SU-DHL-6 (cell line): ENCODE measurements around the gene CD3G.

Experiments used
- H2AFZ ChIP-seq: fragments of 200-600 bp; sonication (generic); 2 replicates; pipeline ENCODE4 v1.6.1; 2014; ENCODE audit warnings: low read depth, mild to moderate bottlenecking, moderate library complexity, mixed read lengths, antibody characterized with exemption, low read length; ENCODE audit not compliant: severe bottlenecking
- H3F3A ChIP-seq: fragments of 200-600 bp; shearing (Covaris generic); 2 replicates; pipeline ENCODE4 v1.6.0; 2016; ENCODE audit warnings: antibody characterized with exemption, mild to moderate bottlenecking; ENCODE audit not compliant: insufficient read depth
- H3K27ac ChIP-seq: fragments of 200-600 bp; sonication (generic); 2 replicates; pipeline ENCODE4 v1.5.1; 2016; ENCODE audit warnings: low read depth, mild to moderate bottlenecking, low read length, moderate library complexity, mixed read lengths
- H3K27me3 ChIP-seq: fragments of 200-600 bp; sonication (generic), shearing (Covaris generic); 2 replicates; pipeline ENCODE4 v1.6.0; 2014; ENCODE audit warnings: mild to moderate bottlenecking, low read length
- H3K36me3 ChIP-seq: fragments of 200-600 bp; sonication (generic); 2 replicates; pipeline ENCODE4 v1.6.1; 2014; ENCODE audit warnings: mild to moderate bottlenecking, low read length, mixed read lengths
- H3K4me2 ChIP-seq: fragments of 300-600, 200-600 bp; shearing (Covaris generic), sonication (generic); 2 replicates; pipeline ENCODE4 v1.6.0; 2014; ENCODE audit warnings: low read length, low read depth, mild to moderate bottlenecking; ENCODE audit not compliant: poor library complexity, severe bottlenecking
- H3K4me3 ChIP-seq: fragments of 200-600 bp; sonication (generic); 2 replicates; pipeline ENCODE4 v1.5.1; 2014; ENCODE audit warnings: antibody characterized with exemption, low read length, mild to moderate bottlenecking, mixed read lengths; ENCODE audit not compliant: insufficient read depth, poor library complexity, severe bottlenecking
- H3K79me2 ChIP-seq: fragments of 200-600 bp; sonication (generic); 2 replicates; pipeline ENCODE4 v1.6.1; 2014; ENCODE audit warnings: mild to moderate bottlenecking, low read length, moderate library complexity; ENCODE audit not compliant: insufficient read depth
- H3K9ac ChIP-seq: fragments of 200-600 bp; sonication (generic); 2 replicates; pipeline ENCODE4 v1.7.0; 2014; ENCODE audit warnings: mild to moderate bottlenecking, low read length
- H3K9me2 ChIP-seq: fragments of 200-600 bp; sonication (generic); replicated peaks from 2 replicates; pipeline ENCODE4 v1.6.1; 2014; ENCODE audit warnings: low read length; ENCODE audit not compliant: insufficient read depth
- H3K9me3 ChIP-seq: fragments of 200-600 bp; sonication (generic); 2 replicates; pipeline ENCODE4 v1.6.1; 2014; ENCODE audit warnings: low read length, mixed read lengths; ENCODE audit not compliant: insufficient read depth
- H4K20me1 ChIP-seq: fragments of 200-600 bp; sonication (generic); 2 replicates; pipeline ENCODE4 v1.6.1; 2014; ENCODE audit warnings: low read depth, mild to moderate bottlenecking, antibody characterized with exemption, low read length, moderate library complexity, mixed read lengths
- EZH2phosphoT487 ChIP-seq: fragments of 200-600 bp; sonication (generic), shearing (Covaris generic); conservative IDR thresholded peaks from 2 replicates; pipeline ENCODE4 v1.6.1; 2018; ENCODE audit warnings: mild to moderate bottlenecking, antibody characterized with exemption, low read length, moderate library complexity, mixed read lengths
- TF ChIP-seq, protein P1 (sequence below): fragments of 200-600 bp; sonication (generic); IDR thresholded peaks from one replicate; pipeline ENCODE4 v1.5.1; 2017; ENCODE audit warnings: antibody characterized with exemption, mild to moderate bottlenecking, low read length, moderate library complexity; ENCODE audit not compliant: insufficient read depth, poor library complexity, severe bottlenecking

CD3G gene

DNA sequence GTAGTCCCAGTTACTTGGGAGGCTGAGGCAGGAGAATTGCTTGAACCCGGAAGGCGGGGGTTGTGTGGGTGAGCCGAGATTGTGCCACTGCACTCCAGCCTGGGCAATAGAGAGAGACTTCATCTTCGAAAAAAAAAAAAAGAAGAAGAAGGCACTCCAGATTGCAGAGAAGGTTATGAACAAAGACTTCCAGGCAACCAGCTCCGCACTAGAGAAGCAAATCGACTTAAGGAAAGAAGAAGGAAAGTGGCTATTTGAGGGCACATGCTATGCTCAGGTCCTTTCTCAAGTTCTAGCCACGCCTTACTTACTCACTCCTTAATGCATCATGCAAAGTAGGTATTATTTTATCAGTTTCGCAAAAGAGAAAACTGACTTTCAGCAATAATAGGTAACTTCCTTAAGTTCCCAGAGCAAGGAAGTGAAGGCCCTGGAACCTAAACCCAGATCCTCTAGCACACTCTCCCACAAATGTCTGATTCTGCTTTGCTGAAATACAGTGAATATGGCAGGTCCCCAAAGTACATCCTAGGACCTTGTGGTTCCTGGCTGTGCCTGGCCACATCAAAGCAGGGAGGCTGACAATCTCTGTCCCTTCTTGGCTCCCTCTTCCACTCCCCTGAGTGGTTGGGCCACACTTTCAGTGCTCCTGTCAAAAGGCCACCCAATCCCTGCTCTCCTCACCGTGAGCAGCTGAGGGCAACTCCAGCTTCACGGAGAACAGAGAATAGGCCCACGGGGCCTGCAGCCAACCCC, 25.4 kb upstream of the CD3G start:
- Histone ChIP-seq H4K20me1 (no peaks in the 10 kb centered on the region), H3F3A (0 out of 2 replicates have a peak, but pooled peaks cover 5% of the 10 kb centered on the region), H3K27me3 (no peaks in the 10 kb centered on the region), H3K27ac (no peak overlapping the region), H3K4me2 (no peak overlapping the region), H2AFZ (no peak overlapping the region), H3K9ac (no peak overlapping the region), H3K9me2 (no peaks in the 10 kb centered on the region), H3K36me3 (no peaks in the 10 kb centered on the region), H3K4me3 (no peak overlapping the region), H3K9me3 (no peaks in the 10 kb centered on the region), H3K79me2 (no peaks in the 10 kb centered on the region)
- no peak for TF ChIP-seq EZH2phosphoT487
- TF ChIP-seq, protein P1, sequence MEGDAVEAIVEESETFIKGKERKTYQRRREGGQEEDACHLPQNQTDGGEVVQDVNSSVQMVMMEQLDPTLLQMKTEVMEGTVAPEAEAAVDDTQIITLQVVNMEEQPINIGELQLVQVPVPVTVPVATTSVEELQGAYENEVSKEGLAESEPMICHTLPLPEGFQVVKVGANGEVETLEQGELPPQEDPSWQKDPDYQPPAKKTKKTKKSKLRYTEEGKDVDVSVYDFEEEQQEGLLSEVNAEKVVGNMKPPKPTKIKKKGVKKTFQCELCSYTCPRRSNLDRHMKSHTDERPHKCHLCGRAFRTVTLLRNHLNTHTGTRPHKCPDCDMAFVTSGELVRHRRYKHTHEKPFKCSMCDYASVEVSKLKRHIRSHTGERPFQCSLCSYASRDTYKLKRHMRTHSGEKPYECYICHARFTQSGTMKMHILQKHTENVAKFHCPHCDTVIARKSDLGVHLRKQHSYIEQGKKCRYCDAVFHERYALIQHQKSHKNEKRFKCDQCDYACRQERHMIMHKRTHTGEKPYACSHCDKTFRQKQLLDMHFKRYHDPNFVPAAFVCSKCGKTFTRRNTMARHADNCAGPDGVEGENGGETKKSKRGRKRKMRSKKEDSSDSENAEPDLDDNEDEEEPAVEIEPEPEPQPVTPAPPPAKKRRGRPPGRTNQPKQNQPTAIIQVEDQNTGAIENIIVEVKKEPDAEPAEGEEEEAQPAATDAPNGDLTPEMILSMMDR: no peak

GRCh38 chr11:118319337-118319707, 24.8 kb upstream of the CD3G start:
- Histone ChIP-seq H3K27ac (no peak overlapping the region), H3K4me3 (no peak overlapping the region), H4K20me1 (no peaks in the 10 kb centered on the region), H3K9me3 (no peaks in the 10 kb centered on the region), H3K9me2 (no peaks in the 10 kb centered on the region), H3K79me2 (no peaks in the 10 kb centered on the region), H3K27me3 (no peaks in the 10 kb centered on the region), H3K9ac (no peak overlapping the region), H3K36me3 (no peaks in the 10 kb centered on the region), H3F3A (0 out of 2 replicates have a peak, but pooled peaks cover 5% of the 10 kb centered on the region), H2AFZ (no peak overlapping the region), H3K4me2 (no peak overlapping the region)
- TF ChIP-seq EZH2phosphoT487: no peak
- TF ChIP-seq, protein P1: no peak

DNA sequence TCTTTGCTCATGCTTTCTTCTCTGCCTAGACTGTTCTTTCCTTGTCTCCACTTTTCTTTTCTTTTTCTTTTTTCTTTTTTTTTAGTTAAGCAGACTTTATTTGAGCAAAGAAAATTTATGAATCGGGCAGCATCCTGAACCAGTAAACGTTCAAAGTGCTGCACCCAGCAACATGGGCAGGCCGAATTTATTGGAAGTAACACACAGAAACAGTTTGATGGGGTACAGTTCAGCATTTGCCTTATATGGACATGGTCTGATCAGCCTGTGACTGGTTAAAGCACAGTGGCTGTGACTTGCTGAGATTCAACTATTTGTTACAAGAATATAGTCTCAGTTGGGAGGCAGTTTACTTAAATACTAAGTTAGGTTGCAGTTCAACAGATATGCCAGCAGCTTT, 23.6 kb upstream of the CD3G start:
- TF ChIP-seq, protein P1: no peak
- TF ChIP-seq EZH2phosphoT487: no peak
- Histone ChIP-seq H3K9me2 (no peaks in the 10 kb centered on the region), H3K4me3 (no peak overlapping the region), H3K36me3 (no peaks in the 10 kb centered on the region), H2AFZ (no peak overlapping the region), H3K27ac (no peak overlapping the region), H3K9ac (no peak overlapping the region), H3K79me2 (no peaks in the 10 kb centered on the region), H3K27me3 (no peaks in the 10 kb centered on the region), H3F3A (0 out of 2 replicates have a peak, but pooled peaks cover 5% of the 10 kb centered on the region), H3K9me3 (no peaks in the 10 kb centered on the region), H4K20me1 (no peaks in the 10 kb centered on the region), H3K4me2 (no peak overlapping the region)
